Measurements from ENCODE around the gene SCAF4. TPM values are rescaled to one million over a fixed set of nuclear protein-coding genes. Genes with fewer than 3 reads are reported as not detected.
"Not testable (repeated sequence)": the region's sequence is repeated elsewhere in the genome, so short reads cannot be mapped to it uniquely, and the experiment has no call there.

The SCAF4 gene
- total RNA-seq, 1 donor from 2014 or later, result 58.9 TPM

- no peak for TF ChIP-seq CTCF (IDR thresholded peaks at IDR 0.05; ENCODE audit: unreplicated experiment)
- H3K36me3 Mint-ChIP-seq, result peaks cover 19% of the 10 kb centered on the region
- peaks cover 14% of the 10 kb centered on the region for H3K4me1 Mint-ChIP-seq
- no peaks in the 10 kb centered on the region for H3K9me3 Mint-ChIP-seq
- no peak overlapping the region for H3K4me3 Mint-ChIP-seq
- no peak for DNase-seq (ENCODE audit: low spot score in 2 of 2, unreplicated experiment in 2 of 2)
- H3K27ac Mint-ChIP-seq, result no peak overlapping the region
- H3K27me3 Mint-ChIP-seq (ENCODE audit: low read depth), result no peaks in the 10 kb centered on the region
Observed at GRCh38 chr21:31667639-31668038, 64.3 kb downstream of the SCAF4 start.

GRCh38 chr21:31667132-31667531 is 64.8 kb downstream of the SCAF4 start:
- no peak overlapping the region for H3K27ac Mint-ChIP-seq
- peaks cover 21% of the 10 kb centered on the region for H3K36me3 Mint-ChIP-seq
- H3K4me3 Mint-ChIP-seq, result no peak overlapping the region
- no peaks in the 10 kb centered on the region for H3K27me3 Mint-ChIP-seq (ENCODE audit: low read depth)
- peaks cover 16% of the 10 kb centered on the region for H3K4me1 Mint-ChIP-seq
- H3K9me3 Mint-ChIP-seq, result no peaks in the 10 kb centered on the region
- TF ChIP-seq CTCF (IDR thresholded peaks at IDR 0.05; ENCODE audit: unreplicated experiment), result no peak
- DNase-seq (ENCODE audit: low spot score in 2 of 2, unreplicated experiment in 2 of 2), result no peak

- no peak for TF ChIP-seq CTCF (IDR thresholded peaks at IDR 0.05; ENCODE audit: unreplicated experiment)
- peaks cover 22% of the 10 kb centered on the region for H3K4me1 Mint-ChIP-seq
- H3K27me3 Mint-ChIP-seq (ENCODE audit: low read depth), result no peaks in the 10 kb centered on the region
- H3K4me3 Mint-ChIP-seq, result no peak overlapping the region
- DNase-seq (ENCODE audit: low spot score in 2 of 2, unreplicated experiment in 2 of 2), result no peak
- H3K27ac Mint-ChIP-seq, result no peak overlapping the region
- H3K36me3 Mint-ChIP-seq, result peaks cover 25% of the 10 kb centered on the region
- H3K9me3 Mint-ChIP-seq, result no peaks in the 10 kb centered on the region
Observed at GRCh38 chr21:31666445-31667010, 65.4 kb downstream of the SCAF4 start.

- H3K4me3 Mint-ChIP-seq; H3K27ac Mint-ChIP-seq; H3K27me3 Mint-ChIP-seq (ENCODE audit: low read depth); DNase-seq (ENCODE audit: low spot score in 2 of 2, unreplicated experiment in 2 of 2); H3K9me3 Mint-ChIP-seq: not testable (repeated sequence)
- Mint-ChIP-seq H3K36me3 (peaks cover 23% of the 10 kb centered on the region), H3K4me1 (peaks cover 26% of the 10 kb centered on the region)
Observed at GRCh38 chr21:31665869-31666268, 66.0 kb downstream of the SCAF4 start.

- no peak for TF ChIP-seq CTCF (IDR thresholded peaks at IDR 0.05; ENCODE audit: unreplicated experiment)
- H3K4me3 Mint-ChIP-seq, result no peak overlapping the region
- peaks cover 30% of the 10 kb centered on the region for H3K4me1 Mint-ChIP-seq
- no peak for DNase-seq (ENCODE audit: low spot score in 2 of 2, unreplicated experiment in 2 of 2)
- H3K27me3 Mint-ChIP-seq (ENCODE audit: low read depth), result no peaks in the 10 kb centered on the region
- peaks cover 21% of the 10 kb centered on the region for H3K36me3 Mint-ChIP-seq
- no peaks in the 10 kb centered on the region for H3K9me3 Mint-ChIP-seq
- H3K27ac Mint-ChIP-seq, result no peak overlapping the region
Observed at GRCh38 chr21:31665397-31665796, 66.5 kb downstream of the SCAF4 start.

- Mint-ChIP-seq H3K4me1 (peaks cover 42% of the 10 kb centered on the region), H3K27ac (no peak overlapping the region), H3K27me3 (ENCODE audit: low read depth) (no peaks in the 10 kb centered on the region)
Observed at GRCh38 chr21:31663584-31664249, 68.2 kb downstream of the SCAF4 start.

More at GRCh38 chr21:31663584-31664249, 68.2 kb downstream of the SCAF4 start:
- Mint-ChIP-seq H3K36me3 (peaks cover 19% of the 10 kb centered on the region), H3K9me3 (no peaks in the 10 kb centered on the region), H3K4me3 (no peak overlapping the region)
- no peak for TF ChIP-seq CTCF (IDR thresholded peaks at IDR 0.05; ENCODE audit: unreplicated experiment)
- DNase-seq (ENCODE audit: low spot score in 2 of 2, unreplicated experiment in 2 of 2), result no peak

Measured in mesothelial cell of epicardium (in vitro differentiated cells).